Embryonic facial prominence (tissue), 1 donor: ENCODE data around the gene CCDC86.

Experiments used
- DNase-seq: peaks from one replicate; pipeline ENCODE4 v3.0.0-alpha.2; 2016; ENCODE audit errors: extremely low spot score

The CCDC86 gene

DNA sequence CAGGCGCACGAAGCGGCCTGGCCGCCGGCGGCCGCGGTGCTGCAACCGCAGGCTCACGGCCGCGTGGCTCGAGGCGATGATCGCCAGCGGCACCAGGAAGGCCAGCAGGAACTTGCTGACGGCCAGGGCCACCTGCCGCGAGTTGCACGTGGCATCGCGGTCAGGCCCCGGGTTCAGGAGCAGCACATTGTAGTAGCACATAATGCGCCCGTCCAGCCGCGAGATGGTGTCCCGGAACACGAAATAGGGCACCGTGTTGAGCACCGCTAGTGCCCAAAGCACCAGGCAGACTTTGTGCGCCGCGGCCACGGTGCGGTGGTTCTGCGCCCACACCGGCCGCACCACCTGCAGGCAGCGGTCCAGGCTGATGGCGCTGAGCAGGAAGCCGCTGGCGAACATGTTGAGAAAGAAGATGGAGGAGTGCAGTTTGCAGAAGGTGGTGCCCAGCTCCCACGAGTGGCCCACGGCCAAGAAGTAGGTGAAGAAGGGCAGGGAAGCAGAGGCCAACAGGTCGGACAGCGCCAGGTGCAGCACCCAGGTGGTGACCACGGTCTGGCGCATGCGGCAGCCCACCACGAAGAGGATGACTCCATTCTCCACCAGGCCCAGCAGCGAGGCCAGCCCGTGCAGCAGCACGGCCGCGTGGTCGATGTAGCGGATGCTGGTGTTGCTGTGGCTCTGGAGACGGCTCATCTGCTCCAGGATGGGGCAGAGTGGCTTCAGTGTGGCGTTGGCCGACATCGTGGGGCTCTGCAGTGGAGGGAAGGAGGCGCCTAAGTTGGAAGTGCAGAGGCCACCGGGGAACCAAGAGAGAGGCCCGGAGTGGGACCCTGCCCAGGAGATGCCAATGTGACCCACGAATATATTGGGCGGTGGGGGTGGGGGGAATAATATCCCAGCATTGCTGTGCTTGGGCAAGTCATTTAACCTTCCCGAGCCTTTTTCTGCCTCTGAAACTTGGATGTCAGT is 11.4 kb downstream of the CCDC86 start:
- no peak for DNase-seq

- no peak for DNase-seq
Measured at GRCh38 chr11:60854140-60854846, 12.4 kb downstream of the CCDC86 start.

DNA sequence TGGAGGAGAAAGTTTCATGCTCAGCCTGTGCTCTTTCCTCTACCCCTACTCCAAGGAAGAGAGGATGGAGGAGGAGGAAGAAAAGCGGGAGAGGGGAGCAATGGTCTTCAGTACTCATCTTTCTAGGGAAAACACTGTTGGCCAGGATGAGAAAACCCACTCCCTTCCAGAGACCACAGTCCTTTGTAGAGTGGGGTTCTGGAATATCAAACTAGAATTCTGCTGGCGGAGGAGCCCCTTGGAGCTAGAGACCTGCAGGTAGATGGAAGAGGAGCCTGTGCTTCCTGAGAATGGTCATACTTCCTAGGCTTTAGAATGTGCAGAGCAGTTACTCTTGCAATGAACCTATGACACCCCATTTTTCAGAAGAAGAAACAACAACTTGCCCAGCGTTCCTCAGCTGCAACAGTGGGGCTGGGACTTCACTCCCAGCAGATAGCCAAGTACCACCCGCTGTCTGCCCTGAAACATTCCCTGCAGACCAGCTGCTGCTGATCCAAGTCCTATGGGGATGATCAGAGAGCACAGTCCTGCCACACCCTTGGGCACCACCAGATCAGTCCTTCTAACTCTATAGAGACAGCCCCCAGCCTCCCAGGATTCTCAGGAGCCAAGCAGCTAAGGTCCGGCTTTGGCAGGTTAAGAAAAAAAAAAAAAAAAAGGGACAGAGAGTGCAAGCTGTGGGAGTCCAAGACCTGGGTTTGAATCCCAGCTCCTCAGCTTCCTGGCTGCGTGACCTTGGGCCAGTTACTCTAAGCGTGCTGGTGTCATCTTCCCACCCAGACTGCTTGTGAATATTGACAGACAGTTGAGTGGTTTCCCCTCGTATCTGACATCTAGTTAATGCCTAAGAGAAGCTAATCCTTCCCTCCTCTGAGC is 13.2 kb downstream of the CCDC86 start:
- no peak for DNase-seq

DNA sequence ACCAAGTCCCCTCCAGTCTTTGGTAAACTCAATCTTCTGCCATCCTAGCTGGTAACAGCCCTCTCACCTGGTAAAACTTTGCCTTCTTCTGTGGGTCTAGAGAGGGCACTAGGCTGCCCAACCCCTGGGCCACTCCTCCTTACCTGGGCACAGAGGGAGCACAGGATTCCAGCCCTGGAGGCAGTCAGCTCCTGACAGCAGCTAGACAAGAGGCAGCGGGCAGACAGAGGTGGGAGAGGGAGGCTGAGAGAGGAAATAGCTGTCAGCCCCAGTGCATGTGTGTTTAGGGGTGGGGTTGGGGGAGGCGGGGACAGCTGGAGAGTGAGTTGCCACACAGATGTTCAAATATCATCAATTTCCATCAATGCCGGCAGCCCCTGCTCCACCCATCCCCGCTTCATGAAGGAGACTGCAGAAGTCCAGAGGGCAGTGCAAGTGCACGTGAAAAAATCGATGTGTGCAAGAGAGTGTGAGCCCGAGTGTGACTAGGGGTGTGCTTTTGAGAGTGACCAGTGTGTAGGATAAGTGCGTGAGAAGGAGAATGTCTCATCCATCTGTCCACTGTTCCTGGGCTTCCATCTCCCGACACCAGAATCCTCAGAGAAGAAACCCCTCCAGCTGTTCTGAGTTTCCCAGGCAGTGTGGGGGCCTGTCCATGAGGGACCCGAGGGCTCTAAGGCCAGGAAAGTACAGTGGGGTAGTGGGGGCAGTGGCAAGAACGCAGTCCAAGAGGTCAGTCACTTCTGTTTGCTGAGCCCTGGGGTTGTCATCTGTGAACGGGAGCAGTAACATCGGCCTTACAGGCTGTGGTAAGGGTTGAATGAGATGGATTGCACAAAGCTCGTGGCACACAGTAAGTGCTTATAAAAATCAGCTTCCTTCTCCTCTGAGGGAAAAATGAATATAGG is 14.1 kb downstream of the CCDC86 start, which contains the start of gene PTGDR2:
PTGDR2 (minus strand) TSS at position 225 of the 908 bp plus-strand sequence. CDS start 2,228 bp downstream, outside the sequence.
- DNase-seq, result no peak

DNA sequence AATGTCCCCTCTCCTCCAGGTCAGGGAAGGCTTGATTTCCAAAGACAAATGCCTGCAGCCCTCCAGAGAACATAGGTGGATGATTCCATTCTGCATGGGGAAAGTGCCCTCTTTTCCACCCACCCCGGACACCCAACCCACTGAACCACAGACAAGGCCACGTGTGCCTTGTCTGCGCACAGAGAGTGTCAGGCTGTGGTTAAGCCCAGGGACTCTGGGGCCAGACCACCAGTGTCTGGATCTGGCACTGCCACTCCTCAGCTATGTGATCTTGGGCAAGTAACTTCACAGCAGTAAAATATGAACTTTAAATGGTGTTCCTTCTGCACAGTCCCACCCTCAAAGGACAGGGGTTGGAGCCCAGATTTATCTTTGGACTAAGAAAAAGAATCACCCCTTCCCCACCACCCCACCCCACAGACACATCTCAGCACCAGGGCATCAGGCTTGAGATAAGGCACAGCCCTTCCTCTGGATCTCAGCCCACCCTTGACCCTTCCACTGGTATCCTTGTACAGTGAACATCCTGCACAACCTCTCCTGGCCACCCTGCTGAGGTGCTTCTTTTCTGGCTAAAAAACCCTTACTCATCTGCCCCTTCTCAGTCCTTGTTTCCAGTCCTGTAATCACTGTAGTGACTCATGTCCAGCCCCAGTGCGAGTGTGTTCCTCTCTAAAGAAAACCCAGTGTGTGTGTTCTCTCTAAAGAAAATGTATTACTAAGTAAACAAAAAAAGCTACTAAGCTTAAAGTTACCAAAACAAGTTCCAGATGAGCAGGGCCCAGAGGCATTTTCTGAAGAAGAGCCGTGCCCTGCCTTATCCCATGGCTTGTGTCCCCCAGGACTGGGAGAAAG is 15.7 kb downstream of the CCDC86 start:
- DNase-seq, result no peak

- no peak for DNase-seq
Measured at GRCh38 chr11:60858236-60858635, 16.3 kb downstream of the CCDC86 start.

- DNase-seq, result no peak
Measured at GRCh38 chr11:60858731-60859464, 17.0 kb downstream of the CCDC86 start.

GRCh38 chr11:60859616-60860250 is 17.8 kb downstream of the CCDC86 start:
- DNase-seq, result no peak

GRCh38 chr11:60860943-60861342 is 19.0 kb downstream of the CCDC86 start:
- no peak for DNase-seq

GRCh38 chr11:60862171-60862570 is 20.3 kb downstream of the CCDC86 start:
- DNase-seq, result no peak

DNA sequence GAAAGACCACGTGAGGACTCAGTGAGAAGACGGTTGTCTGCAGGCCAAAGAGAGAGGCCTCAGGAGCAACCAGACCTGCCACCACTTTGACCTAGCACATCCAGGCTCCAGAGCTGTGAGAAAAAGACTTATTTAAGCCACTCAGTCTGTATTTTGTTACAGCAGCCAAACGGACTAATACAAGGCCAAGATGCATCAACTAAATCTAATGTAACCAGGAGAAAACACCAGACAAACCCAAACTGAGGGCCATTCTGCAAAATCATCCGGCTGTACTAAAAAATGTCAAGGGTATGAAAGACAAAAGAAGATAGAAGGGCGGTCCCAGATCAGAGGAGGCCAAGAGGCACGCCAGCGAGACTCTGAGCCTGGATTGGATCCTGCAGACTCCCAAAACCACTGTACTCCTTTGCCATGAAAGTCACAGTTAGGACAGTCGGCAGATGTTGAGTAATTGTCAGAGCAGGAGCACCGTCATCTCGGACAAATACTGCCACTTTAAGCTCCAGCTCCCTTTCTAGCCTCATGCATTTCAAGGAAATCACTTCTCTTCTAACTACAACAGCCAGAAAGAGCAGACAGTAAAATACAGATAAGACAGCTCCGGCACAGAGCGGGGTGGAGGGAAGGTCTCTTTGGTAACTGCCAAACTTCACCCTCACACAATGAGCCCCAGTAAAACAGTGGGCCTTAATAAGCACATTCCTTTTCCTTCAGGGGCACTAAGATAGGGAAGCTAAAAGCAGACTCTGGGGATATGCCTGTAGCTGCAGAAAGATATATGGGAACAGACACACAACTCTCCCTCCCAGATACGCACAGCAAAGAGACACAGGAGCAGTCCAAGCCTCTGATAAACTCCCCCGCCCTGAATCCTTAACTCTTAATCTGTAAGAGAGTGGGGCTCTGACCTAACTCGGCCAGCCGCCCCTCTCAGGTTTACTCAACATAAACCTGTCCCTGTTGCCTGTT is 21.9 kb downstream of the CCDC86 start:
- no peak for DNase-seq

DNA sequence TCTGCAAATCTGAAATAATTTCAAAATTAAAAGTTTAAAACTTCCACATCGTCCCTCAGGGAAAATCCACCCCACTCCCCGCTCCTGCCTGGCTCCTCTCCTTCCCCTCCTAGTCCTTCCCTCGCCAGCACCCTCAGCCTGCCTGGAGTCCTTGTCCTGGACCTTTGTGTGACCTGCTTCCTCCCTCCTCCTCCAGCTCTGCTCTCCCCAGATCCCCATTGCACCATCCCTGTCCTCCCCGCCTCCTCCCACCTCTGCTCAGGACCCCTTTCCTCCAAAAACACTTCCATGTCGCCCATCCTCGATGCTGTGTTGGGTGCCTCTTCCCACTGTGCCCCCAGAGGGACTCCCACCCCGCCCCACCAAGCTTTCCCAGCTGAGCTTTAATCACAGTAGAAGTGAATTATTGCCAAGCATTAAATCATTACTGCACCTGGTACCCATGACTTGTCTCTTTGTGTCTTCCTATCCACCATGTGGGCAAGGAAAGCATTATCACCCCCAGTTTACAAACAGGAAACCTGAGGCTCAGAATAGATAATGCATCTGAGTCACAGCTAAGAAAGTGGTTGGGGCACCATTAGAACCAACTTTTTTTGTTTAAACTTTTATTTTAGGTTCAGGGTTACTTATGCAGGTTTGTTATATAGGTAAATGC is 23.1 kb downstream of the CCDC86 start:
- DNase-seq, result no peak

GRCh38 chr11:60866911-60867870 is 25.3 kb downstream of the CCDC86 start, which contains the start of gene ZP1:
TSS of gene ZP1 (plus strand) at chr11:60867542. CDS start at chr11:60867562, 20 bp downstream.
- DNase-seq, result no peak

GRCh38 chr11:60867871-60868681 is 26.2 kb downstream of the CCDC86 start:
- no peak for DNase-seq
